CD4-positive, alpha-beta T cell treated with Interleukin-21 for 1 hour (primary cell): Measurements from ENCODE around the gene ADCY7.

ENCODE experiments used
- DNase-seq: peaks from one replicate; pipeline ENCODE4 v3.0.0-alpha.2; 2020

The ADCY7 gene

DNA sequence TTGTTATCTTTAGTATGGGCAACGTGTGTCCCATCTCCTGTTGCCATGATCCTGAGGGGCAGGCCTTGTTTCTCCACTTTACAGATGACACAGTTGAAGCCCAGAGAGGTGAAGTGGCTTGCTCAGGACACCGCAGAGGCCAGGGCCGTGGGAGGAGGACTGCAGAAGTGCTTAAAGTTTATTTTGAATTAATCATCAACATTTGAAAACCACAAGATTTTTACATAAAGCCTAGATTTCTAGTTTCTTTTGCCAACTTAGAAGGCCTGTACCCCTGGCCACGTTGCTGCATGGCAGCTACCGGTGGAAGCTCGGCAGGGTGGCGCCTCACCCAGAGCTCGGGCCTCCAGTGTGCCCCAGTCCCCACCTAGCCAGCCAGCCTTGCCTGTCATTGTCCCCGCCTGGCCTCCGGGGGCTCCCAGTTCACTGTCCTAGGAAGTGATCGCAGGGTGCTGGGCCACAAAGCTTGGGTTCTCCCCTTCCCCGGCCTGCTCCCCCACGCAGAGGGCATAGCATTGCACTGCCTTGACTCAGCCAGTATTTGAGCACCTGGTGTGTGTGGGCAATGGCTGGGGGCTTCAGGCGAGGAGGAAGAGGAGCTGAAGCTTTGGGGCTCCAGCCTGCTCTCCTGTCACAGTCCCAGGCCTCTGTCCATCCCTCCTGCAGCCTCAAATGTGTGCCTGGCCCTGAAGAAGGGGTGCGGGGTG, 14.8 kb upstream of the ADCY7 start:
- no peak for DNase-seq

DNA sequence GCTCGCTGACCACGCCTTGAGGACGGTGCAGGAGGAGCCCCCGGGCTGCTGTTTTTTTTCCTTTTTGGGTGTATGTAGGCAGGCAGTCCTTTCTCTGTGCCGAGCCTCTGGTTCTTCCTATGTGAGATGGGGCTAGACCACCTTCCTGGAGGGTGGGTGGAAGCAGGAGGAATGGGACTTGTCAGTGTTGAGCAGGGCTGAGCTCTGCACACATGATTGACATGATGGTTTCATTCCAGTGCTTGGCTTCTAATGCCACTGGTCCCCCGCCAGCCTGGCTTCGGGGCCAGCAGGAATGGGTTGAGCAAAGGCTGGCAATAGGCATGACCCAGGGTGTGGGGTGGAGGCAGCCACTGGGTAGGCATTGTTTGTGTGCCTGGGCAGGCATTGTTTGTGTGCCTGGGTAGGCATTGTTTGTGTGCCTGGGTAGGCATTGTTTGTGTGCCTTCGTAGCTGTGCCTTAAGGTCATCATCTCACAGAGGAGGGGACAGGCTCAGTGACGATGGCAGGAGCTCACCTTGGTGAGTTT, 14.2 kb upstream of the ADCY7 start:
- no peak for DNase-seq

DNA sequence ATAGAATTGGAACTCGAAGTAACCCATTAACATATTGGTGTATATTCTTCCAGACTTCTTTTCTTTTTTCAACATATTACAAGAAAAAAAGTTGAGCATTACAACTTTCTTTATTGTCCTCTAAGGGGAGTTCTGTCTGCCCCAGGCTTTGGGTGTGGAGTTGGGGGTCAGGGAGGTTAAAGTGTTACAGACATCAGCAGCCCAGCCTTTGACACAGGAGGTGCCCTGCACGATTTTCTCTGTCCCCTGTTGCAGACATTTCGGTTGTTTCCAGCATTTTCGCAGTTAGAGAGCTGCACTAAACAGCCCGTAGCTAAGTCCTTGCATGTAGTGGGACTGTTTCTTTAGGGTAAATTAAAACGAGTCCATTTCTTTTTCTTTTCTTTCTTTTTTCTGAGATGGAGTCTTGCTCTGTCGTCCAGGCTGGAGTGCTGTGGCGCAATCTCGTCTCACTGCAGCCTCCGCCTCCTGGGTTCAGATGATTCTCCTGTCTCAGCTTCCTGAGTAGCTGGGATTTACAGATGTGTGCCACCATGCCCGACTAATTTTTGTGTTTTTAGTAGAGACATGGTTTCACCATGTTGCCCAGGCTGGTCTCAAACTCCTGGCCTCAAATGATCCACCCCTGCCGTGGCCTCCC, 13.4 kb upstream of the ADCY7 start:
- no peak for DNase-seq

DNA sequence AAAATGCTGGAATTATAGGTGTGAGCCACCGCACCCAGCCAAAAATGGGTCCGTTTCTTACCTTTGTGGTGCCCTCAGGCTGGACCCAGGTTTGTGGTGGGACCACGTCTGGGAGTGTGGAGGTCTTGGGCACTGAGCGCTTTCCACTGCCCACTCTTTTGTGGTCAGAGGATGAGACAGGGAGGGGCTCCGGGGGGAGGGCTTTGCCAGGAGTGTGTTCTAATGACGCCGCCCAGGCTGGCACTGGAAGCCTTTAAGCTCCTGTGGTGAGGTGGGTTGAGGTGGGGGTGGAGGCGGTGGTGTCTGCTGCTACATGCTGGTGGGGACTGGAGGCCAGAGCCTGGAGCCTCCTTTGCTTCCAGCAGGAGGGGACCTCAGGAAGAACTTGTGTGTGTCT, 12.8 kb upstream of the ADCY7 start:
- DNase-seq, result no peak

DNA sequence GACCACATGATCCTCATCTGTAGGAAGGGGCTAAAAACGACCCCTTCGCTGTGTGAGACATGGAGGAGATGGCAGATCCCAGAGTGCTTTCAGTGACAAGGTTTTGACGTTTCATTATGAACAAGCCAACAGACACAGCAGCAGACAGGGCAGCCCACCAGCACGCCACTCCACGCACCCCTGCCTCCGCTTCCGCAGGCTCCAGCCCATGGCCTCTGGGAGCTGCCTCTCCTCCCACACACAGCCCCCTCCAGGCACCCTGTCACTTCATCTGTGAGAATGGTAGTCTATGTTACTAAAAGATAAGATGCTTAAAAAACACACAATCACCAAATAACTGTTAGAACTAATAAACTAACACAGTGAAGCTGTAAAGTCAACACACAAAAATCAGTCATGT, 12.3 kb upstream of the ADCY7 start:
- no peak for DNase-seq

DNA sequence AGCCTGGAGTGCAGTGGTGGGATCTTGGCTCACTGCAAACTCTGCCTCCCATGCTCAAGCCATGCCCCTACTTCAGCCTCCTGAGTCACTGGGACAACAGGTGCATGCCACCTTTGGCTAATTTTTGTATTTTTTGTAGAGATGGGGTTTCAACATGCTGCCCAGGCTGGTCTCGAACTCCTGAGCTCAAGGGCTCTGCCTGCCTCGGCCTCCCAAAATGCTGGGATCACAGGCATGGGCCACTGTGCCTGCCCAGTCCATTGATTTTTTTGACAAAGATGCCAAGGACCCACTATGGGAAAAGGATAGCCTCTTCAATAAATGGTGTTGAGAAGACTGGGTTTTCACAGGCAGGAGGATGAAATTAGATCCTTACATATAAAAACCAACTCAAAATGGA, 10.8 kb upstream of the ADCY7 start:
- DNase-seq, result no peak

DNA sequence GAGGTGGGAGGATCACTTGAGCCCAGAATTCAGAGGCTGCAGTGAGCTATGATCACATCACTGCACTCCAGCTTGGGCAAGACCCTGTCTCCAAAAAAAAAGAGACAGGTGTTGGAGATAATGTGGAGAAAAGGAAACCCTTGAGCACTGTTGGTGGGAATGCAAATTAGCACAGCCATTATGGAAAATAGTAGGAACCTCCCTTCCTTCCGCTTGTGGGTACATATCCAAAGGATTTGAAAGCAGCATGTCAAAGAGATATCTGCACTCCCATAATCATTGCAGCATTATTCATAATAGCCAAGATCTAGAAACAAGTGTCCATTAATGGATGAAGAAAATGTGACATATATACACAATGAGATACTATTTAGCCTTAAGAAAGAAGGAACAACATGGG, 9.7 kb upstream of the ADCY7 start:
- no peak for DNase-seq

DNA sequence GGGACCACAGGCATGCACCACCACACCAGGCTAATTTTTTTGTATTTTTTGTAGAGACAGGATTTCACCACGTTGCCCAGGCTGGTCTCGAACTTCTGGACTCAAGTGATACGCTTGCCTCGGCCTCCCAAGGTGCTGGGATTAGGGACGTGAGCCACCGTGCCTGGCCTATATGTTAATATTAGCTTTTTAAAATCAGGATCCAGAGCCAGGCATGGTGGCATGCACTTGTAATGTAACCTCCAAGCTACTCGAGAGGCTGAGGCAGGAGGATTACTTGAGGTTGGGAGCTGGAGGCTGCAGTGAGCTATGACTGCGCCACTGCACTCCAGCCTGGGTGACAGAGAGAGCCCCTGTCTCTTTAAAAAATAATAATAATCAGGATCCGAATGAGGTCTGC, 8.5 kb upstream of the ADCY7 start:
- DNase-seq, result no peak

DNA sequence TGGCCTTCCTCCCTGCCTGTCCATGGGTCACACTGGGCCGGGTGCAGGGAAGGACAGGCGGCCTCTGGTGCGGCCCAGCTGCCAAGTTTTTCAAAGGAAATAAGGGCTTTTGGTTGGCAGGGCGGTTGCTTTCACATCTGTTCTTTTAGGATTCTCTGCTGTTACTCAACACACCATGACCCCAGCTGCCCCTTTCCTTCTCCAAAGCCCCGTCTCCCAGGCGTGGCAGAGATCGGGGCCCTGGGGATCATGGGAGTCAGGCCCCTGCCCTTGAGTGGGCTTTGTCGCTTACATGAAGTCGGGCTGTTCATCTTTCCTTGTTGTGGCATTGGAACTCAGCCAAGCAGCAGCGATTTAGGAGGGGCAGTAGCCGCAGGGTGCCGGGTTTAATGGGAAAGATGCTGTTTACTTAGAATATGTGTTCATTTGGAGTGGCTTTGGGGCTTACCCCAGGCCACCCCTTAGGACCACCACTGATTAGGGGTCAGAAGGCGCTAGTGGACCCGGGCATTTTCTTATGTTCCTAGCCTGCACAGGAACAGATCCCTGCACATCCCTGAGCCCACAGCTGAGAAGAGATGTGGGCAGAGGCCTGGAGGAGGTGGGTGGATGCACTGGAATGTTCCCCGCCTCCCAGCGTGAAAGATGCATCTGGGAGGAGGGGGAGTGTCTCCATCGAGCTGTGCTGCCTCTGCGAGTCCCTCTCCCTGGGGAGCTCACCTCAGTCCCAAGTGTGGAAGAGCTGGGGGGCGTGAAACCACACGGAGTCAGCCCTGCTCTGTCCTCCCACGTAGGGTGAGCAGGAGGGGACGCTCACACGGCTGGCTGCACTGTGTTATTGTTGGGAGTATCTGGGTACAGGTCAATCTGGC, 6.8 kb upstream of the ADCY7 start:
- DNase-seq, result no peak

DNA sequence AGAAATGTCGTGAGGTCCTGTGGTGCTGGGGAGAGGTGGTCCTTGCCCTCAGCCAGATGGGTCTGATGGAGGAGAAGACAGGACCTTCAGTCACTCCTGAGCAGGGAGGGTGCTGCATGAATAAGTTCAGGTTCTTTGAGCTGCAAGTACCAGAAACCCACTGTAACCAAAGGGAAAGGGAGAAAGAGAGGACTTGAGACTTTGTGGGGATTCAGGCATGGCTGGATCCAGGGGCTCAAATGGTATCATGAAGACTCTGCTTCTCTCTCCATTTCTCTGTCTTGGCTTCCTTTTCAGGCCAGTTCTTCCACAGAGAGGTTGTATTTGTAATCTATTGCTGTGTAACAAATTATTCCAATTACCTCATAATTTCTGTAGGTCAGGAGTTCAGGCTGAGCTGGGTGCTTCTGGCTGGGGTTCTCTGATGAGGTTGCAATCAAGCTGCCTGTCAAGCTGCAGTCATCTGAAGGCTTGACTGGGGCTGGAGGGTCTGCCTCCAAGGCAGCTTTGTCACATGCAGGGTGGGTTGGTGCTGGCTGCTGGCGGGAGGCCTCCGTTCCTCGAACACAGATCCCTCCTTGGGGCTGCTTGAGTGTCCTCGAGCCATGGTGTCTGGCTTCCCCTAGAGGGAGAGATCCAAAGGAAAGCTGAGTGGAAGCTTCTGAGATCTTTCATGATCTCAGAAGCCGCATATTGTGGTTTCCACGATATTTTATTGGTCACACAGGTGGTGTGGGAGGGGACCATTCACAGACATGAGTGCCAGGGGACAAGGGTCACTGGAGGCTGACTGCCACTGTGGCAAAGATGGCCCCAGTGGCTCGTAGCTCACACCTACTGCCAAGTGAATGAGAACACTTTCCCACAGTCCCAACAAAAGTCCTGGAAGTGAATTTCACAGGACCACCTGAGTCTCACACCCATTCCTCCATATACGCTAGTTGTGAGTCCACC, 5.9 kb upstream of the ADCY7 start:
- DNase-seq, result no peak

DNA sequence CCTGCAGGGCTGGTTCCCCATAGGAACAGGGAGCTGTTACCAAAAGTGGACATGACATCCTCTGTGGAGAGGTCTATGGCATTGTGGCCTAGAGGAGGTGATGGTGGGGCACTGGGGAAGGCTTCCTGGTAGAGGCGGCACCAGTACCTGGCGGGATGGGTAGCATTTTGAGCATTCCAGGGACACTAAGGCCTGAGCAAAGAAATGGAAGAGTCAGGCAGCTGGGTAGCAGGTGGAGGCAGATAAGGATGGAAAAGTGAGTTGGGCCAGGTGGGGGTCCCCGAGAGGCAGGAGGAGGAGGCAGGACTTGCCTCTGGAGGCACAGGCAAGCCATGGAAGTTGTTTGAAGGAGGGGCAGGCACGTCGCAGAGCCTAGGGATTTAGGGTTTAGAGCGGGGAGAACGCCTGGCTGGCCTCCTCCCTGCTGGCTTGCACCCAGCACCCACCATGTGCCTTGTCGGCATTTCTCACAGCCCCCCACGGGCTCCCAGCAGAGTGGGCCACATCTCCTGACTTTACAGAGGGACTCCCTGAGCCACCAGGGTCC, 5.1 kb upstream of the ADCY7 start:
- no peak for DNase-seq

DNA sequence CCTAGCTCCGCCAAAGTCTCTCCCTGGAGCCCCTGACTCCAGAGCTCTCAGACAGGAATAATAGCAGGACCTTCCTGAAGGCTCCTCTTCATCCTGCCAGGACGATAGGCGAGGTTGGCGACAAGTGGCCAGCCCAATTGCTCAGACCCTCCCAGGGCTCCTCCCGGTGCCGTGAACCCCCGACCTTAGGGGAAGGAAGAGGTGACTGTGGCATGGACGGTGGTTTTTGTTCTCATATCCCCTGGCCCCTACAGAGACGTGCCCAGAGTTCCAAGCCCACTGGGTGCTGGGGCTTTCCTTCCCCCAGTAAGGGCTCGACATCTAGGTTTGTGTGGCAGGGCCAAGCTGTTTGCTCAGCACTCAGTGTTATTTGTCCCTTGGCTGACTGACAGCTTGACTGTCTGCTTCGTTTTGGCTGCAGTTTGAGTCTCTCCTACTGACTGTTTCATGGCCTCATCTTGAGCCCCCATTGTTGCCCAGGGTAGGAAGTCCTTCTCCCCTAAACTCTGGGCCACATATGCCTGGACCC, 4.6 kb upstream of the ADCY7 start:
- no peak for DNase-seq

DNA sequence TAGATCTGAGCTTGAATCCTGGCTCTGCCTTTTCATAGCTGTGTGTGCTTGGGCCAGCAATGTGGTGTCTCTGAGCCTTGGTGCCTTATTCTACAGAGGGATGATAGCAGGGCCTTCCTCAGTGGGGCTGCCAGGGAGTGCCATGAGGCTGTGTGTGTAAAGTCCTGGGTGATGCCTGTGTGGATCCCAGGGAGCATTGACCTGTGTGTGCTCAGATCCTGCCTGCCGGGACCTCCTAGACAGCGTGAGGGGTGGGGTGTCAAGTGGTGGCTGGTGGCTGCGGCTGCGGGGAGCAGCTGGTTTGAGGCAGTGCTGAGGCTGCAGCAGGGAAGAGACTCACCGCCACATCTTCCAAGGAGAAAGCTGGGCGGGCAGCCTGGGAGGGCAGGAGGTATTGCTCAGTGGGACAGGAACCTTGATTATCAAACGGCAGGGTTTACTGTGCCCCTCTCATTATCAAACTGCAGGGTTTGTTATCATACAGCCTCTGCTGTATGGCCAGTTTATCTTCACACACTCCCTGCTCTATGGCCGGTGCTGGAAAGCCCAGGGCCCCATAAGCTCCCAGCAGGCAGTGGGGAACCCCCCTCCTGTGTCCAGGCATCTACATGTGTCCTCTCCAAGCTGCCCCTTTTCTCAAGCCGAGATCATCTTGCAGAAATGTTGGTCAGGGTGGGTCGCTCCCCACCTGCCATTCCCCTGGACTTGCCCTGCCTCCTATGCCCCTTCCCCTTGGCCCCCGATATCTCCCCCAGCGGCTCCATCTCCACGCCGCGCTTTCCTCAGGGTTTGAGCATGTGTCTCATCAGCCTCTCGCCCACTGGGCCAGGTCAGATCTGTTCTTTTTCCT, 3.1 kb upstream of the ADCY7 start:
- no peak for DNase-seq

DNA sequence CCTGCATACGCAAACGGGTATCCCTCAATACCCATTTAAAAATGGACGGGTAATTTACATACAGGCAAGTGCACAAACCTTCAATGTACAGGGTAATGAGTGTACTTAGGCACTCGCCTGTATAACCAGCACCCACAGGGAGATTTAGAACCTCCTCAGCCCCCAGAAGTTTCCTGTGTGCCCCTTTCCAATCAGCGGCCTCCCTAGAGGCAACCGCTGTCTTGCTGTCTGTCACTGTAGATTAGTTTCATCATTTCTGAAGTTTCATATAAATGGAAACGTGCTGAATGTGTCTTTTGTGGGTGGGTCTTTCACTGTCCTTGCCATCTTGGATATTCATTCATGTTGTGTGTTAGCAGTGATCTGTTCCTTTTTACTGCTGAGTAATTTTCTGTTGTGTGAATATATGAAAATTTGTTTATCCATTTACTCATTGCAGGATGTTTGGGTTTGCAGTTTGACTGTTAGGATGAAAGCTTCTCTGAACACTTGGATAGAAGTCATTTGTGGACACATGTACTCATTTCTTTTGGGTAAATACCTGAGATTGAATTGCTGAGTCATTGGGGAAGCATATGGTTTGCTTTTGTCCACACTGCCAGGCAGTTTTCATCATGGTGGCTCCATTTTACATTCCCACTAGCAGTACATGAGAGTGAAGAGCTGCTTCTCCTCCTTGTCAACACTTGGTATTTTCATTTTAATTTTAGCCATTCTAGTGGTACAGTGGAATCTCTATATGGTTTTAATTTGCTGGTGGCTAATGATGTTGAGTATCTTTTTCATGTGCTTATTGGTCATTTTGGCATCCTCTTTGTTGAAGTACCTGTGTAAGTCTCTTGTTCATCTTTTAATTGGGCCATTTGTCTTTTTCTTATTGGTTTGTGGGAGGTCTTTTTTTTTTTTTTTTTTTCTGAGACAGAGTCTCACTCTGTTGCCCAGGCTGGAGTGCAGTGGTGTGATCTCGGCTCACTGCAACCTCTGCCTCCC, 2.1 kb upstream of the ADCY7 start:
- DNase-seq, result no peak

DNA sequence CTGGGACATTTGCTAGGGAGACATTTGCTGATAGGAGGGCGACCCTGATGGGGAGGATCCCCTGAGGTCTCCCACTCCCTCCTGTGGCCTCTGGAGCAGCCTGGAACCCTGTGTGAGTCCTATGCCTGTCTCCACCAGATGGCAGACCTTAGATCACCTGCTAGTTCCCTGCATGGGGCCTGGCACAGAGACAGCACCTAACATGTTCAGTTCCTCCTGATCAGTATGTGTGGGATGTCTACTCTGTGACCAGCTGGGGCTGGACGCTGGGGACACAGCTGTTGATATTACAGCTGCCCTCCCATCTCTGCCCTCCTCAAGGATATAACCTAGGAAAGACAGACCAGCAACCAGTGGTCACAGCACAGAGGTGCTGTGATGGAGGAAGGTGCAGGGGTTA, 1.1 kb upstream of the ADCY7 start:
- DNase-seq, result peak; percentile 64

DNA sequence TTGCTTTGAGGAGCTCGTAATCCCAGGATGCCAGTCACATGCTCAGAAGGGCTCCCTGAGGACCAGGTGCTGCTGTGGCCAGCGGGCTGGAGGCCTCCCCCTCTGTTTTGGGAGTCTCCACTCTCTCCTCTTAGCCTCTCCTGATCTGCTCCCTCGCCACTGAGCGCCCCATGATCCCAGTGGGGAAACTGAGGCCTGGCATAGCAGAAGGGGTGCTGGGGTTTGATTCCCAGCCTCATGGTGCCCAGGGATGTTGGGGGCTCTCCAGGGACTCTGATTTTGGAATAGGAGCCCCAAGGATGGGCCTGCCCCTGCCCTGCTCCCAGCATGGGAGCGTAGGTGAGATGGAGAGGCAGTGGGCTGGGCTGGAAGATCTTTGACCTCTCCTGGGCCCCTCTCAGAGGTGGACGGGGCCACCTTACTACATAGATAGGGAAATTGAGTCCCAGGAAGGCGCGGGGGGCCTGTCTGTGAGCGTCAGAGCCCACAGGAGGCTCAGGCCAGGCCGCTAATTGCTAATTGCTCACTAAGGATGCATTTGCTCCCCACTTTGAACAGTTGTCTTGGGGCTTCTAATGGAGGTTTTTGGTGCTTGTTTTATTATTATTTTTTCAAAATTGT, 525 bp upstream of the ADCY7 start:
- no peak for DNase-seq

DNA sequence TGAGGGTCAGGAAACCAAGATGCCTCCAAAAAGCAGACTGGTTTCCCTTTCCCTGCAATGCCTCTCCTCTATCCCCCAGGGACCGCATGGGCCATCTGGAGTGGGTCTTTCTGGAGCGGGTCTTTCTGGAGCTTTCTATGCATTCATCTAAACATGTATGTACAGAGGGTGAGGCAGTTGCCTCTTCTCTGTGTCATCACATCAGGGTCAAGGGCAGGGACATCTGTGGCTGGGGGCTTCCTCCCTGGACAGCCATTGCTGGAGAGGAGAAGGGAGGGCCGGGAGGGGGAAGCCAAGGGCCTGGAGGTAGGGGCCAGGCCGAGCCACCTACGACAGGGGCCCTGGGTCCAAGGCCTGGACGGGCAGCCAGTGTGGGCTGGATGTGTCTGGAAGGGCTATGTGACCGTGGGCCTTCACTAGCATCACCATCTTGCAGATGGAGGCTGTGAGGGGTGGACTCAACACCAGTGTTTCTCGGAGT, 840 bp downstream of the ADCY7 start:
- no peak for DNase-seq

DNA sequence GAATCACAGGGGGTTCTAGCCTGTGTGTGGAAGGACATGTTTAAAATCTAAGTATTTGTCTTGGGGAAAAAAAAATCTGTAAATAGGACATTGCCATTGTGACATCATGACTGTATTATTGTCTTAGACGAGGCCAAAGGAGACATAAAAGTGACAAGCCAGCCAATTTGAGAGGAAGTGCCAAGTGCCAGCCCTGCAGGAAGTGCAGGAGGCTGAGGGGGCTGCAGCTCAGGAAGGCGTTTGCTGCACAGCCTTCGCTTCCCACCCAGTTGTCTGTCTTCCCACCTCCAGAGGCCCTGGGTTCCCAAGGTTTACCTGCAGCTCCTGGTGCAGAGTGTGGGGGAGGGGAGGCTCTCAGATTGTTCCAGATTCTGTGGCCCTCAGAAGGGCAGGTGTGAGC, 1.3 kb downstream of the ADCY7 start:
- no peak for DNase-seq

DNA sequence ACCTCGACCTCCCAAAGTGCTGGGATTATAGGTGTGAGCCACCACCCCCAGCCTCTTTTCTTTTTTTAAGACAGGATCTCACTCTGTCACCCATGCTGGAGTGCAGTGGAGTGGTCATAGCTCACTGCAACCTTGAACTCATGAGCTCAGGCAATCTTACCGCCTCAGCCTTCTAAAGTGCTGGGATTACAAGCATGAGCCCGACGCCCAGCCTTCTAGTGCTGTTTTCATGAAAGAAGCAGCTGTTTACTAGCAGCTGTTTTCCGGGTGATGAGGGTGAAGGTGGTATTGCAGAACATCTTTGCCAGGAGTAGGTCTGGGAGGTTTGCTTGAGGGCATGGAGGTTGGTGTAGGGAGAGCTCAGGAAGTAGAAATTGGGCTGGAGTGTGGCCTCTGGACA, 2.0 kb downstream of the ADCY7 start:
- DNase-seq, result no peak
